Astrocyte of the cerebellum (primary cell): ENCODE data around the gene RNF180.
A peak's percentile ranks its signal among the peaks of the same experiment; 100 is the strongest.

ENCODE experiments used
- DNase-seq: peaks from one replicate; pipeline ENCODE4 v3.0.0-alpha.2; 2011; ENCODE audit warnings: low read depth
- H3K4me3 ChIP-seq: 2 replicates; pipeline ENCODE4 v1.5.1; 2011; ENCODE audit warnings: mild to moderate bottlenecking, low read depth, low read length, moderate library complexity
- in situ Hi-C: cut with HindIII; loops from 2 replicates; pipeline ENCODE4 v1.10.0; 2017; ENCODE audit warnings: low sequenced_read_pairs
- TF ChIP-seq, protein P1 (sequence below): IDR thresholded peaks from 2 replicates; pipeline ENCODE4 v1.5.1; 2012; ENCODE audit warnings: low read length, low read depth, moderate library complexity, mild to moderate bottlenecking; ENCODE audit errors: missing control alignments

The RNF180 gene

DNA sequence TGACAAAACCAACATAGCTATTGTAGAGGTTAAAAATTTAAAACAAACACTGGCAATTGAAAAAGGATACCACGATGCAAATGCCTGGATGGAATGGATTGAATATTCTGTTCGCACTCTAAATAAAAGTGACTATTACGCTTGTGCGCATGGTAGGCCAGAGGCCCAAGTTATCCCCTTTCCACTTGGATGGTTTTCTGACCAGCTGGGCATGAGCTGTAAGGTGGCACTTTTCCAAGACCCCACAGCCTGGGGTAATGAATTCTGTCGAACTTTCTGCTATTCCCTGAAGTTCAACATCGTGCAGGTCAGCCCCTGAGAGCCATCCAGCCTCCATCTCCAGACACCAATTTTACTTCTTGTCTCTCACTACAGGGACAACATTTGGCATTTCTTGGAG is 5.4 kb upstream of the RNF180 start:
- DNase-seq, result no peak
- no peak overlapping the region for H3K4me3 ChIP-seq
- TF ChIP-seq, protein P1, sequence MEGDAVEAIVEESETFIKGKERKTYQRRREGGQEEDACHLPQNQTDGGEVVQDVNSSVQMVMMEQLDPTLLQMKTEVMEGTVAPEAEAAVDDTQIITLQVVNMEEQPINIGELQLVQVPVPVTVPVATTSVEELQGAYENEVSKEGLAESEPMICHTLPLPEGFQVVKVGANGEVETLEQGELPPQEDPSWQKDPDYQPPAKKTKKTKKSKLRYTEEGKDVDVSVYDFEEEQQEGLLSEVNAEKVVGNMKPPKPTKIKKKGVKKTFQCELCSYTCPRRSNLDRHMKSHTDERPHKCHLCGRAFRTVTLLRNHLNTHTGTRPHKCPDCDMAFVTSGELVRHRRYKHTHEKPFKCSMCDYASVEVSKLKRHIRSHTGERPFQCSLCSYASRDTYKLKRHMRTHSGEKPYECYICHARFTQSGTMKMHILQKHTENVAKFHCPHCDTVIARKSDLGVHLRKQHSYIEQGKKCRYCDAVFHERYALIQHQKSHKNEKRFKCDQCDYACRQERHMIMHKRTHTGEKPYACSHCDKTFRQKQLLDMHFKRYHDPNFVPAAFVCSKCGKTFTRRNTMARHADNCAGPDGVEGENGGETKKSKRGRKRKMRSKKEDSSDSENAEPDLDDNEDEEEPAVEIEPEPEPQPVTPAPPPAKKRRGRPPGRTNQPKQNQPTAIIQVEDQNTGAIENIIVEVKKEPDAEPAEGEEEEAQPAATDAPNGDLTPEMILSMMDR, result no peak
- in situ Hi-C loops, result no loop called here

DNA sequence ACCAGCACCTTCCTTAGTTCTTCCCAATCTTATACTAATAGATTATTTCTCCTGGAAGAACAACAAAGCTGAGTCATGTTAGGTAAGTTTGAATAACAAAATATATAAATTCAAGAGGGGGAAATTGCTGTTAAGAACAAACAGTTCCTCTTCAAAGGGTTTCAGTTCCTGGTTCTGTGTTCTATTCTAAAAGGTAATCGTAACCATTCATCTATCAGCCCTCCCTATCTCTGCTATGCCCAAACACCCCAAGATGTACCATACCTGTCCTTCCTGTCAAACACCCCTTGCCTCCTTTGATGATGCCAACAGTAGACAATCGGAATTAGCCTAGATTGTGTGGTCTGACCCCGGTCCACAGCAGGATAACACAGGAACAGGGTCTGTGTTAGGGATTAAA is 4.2 kb upstream of the RNF180 start:
- in situ Hi-C loops, result no loop called here
- H3K4me3 ChIP-seq, result no peak overlapping the region
- DNase-seq, result no peak
- TF ChIP-seq, protein P1, result no peak

DNA sequence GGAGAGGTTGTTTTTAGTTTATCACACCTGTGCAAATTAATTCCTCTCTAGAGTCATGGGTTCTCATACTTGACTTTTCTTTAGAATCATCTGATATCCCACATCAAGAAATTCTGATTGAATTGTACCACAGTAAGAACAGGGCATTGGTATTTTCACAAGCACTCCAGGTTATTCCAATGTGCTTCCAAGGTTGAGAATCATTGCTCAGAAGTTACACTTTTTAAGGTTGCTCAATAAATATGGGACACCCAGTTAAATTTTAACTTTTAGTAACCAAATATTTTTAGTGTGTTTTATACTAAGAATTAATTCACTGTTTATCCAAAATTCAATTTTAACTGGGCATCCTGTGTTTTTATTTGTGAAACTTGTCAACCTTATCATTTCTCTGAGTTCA is 2.5 kb upstream of the RNF180 start:
- no peak overlapping the region for H3K4me3 ChIP-seq
- no peak for DNase-seq
- in situ Hi-C loops, result no loop called here
- TF ChIP-seq, protein P1, result no peak

DNA sequence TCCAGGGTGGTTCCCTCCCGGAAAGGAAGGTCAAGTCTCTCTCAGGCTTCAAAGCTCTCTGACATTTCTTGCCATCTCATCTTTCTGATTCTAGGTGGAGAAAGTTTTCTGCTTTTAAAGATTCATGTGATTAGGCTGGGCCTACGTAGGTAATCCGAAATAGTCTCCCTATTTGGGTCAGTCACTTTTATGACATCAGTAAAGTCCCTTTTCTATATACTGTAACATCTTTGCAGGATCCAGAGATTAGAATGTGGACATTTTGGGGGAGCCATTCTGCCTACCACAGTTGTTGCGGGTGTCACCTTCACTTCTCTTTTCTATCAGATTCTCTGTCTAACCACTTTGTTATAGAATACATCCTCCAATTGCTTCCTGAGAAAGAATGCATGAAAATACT is 1.9 kb upstream of the RNF180 start:
- TF ChIP-seq, protein P1, result no peak
- in situ Hi-C loops, result no loop called here
- no peak for DNase-seq

DNA sequence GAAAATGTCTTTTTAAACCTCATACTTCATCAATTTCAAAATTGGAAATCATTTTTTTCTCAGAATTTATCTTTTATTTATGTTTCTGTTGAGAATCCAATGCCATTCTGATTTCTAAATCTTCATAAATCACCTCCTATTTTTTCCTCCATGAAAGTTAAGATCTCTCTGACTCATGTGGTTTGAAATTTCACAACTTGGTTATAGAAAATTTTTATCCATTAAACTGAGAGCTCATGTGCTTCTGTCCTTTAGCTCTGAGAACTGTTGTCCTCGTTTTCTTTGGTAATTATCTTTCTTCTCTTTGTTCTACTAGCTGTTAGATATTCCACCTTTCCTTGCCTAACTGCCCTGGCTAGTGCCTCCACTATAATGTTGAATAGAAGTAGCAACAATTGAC is 1.5 kb upstream of the RNF180 start:
- in situ Hi-C loops, result no loop called here
- DNase-seq, result no peak
- H3K4me3 ChIP-seq, result no peak overlapping the region
- TF ChIP-seq, protein P1, result no peak

More for the DNA sequence above, 1.9 kb upstream of the RNF180 start:
- no peak overlapping the region for H3K4me3 ChIP-seq

DNA sequence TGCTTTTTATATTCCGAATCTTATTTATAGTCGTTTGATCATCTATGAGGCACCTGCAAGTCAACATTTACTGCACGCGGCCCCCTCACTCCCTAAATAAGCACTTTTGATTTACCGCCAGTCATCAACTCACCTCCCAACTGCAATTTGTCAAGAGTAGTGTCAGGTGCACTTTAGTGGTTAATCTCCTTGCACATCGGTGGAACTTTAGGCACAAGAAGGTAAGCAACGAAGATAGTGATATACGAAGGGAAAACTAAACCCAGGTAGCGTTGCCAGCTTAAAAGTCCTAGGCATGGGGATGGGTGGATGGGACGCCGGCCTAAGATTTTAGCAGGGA is 513 bp upstream of the RNF180 start:
- no peak for DNase-seq
- peak overlapping the region; percentile 61 for H3K4me3 ChIP-seq
- TF ChIP-seq, protein P1, result no peak
- in situ Hi-C loops, result no loop called here
